ENCODE data around the gene STIMATE. TPM values are rescaled to one million over a fixed set of nuclear protein-coding genes. Genes with fewer than 3 reads are reported as not detected.

Gene STIMATE
- total RNA-seq, 3 donors from 2014 or later (not counting 1 experiment from before 2014, with no cell fraction given) = 24.6 to 35.0 (median 33.1) TPM

DNA sequence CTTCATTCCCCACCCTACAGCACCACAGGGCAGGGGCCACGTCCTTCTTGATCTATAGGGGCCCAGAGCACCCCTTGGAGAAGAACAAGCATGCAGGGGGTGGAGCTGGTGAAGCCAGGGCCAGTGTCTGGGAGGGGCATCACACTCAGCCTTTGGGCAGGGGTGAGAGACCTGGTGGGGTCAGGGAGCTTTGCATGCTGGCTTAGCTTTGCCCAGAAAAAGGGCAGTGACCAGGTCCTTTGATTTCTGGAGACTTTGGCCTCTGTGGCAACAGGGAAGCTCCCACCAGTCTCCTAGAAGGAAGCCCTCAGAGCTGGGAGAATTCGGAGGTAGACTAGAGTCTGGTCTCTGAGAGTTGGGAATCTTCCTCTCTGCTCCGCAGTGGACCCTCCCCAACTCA lies 67.9 kb downstream of the STIMATE start:
- Mint-ChIP-seq H3K4me1 (peaks cover 0 to 6% of the 10 kb centered on the region in 2 donors), H3K27me3 (ENCODE audit: low read depth in 2 of 2) (no peaks in the 10 kb centered on the region), H3K4me3 (no peak overlapping the region), H3K36me3 (no peaks in the 10 kb centered on the region), H3K9me3 (no peaks in the 10 kb centered on the region), H3K27ac (no peak overlapping the region)
- H3K27me3 ChIP-seq (ENCODE audit: control insufficient read depth, insufficient read depth, low read length) = no peaks in the 10 kb centered on the region
- TF ChIP-seq, protein P1, sequence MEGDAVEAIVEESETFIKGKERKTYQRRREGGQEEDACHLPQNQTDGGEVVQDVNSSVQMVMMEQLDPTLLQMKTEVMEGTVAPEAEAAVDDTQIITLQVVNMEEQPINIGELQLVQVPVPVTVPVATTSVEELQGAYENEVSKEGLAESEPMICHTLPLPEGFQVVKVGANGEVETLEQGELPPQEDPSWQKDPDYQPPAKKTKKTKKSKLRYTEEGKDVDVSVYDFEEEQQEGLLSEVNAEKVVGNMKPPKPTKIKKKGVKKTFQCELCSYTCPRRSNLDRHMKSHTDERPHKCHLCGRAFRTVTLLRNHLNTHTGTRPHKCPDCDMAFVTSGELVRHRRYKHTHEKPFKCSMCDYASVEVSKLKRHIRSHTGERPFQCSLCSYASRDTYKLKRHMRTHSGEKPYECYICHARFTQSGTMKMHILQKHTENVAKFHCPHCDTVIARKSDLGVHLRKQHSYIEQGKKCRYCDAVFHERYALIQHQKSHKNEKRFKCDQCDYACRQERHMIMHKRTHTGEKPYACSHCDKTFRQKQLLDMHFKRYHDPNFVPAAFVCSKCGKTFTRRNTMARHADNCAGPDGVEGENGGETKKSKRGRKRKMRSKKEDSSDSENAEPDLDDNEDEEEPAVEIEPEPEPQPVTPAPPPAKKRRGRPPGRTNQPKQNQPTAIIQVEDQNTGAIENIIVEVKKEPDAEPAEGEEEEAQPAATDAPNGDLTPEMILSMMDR (IDR thresholded peaks at IDR 0.05) = no peak
- H3K4me1 ChIP-seq (ENCODE audit: control insufficient read depth, insufficient read depth, low read length) = no peaks in the 10 kb centered on the region
- H3K9me3 ChIP-seq (ENCODE audit: control insufficient read depth, insufficient read depth, low read length) = no peaks in the 10 kb centered on the region
- WGBS (ENCODE audit: insufficient coverage) = 70% methylated on average over 2 of the region's 3 CpGs
- no peak for DNase-seq
- intact Hi-C loops (cut with micrococcal nuclease) = no loop called here
- no peak overlapping the region for H3K4me3 ChIP-seq (ENCODE audit: low read length)
- no peak for ATAC-seq
- H3K27ac ChIP-seq (ENCODE audit: low read length) = no peak overlapping the region
- no peaks in the 10 kb centered on the region for H3K36me3 ChIP-seq (ENCODE audit: control insufficient read depth, insufficient read depth, low read length)

DNA sequence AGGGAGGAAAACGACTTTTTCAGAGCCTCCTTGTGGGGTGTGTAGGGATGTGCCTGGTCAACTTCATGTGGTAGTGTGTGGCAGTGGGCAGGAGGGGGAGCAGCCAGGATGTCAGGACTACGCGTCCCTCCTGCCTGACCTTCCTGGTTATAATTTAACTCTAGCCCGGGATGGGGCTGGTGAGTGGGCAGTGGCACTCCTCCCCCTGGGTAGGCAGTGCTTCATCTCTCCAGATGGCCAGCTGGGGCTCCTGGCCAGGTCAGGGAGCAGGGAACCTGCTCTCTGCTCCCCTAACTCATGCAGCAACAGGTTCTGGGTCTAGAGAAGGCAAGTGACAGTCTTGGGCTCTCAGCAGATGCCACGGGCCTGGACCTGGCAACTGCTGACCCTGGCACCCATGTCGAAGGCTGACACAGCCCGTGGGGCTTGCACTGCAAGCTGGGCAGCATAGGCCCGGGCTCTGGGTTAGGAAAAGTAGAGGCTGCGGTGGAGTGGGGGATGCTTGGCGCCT lies 69.4 kb downstream of the STIMATE start:
- no peaks in the 10 kb centered on the region for H3K9me3 Mint-ChIP-seq
- H3K27ac ChIP-seq (ENCODE audit: low read length) = no peak overlapping the region
- peaks cover 0 to 6% of the 10 kb centered on the region in 2 donors for H3K4me1 Mint-ChIP-seq
- no peaks in the 10 kb centered on the region for H3K4me1 ChIP-seq (ENCODE audit: control insufficient read depth, insufficient read depth, low read length)
- H3K36me3 Mint-ChIP-seq = no peaks in the 10 kb centered on the region
- H3K9me3 ChIP-seq (ENCODE audit: control insufficient read depth, insufficient read depth, low read length) = no peaks in the 10 kb centered on the region
- no peak for ATAC-seq
- H3K27me3 Mint-ChIP-seq (ENCODE audit: low read depth in 2 of 2) = no peaks in the 10 kb centered on the region
- TF ChIP-seq, protein P1 (IDR thresholded peaks at IDR 0.05) = no peak
- WGBS (ENCODE audit: insufficient coverage) = 83% methylated on average over 10 of the region's 10 CpGs
- no peaks in the 10 kb centered on the region for H3K27me3 ChIP-seq (ENCODE audit: control insufficient read depth, insufficient read depth, low read length)
- intact Hi-C loops (cut with micrococcal nuclease) = no loop called here
- no peak overlapping the region for H3K4me3 ChIP-seq (ENCODE audit: low read length)
- H3K4me3 Mint-ChIP-seq = no peak overlapping the region
- H3K36me3 ChIP-seq (ENCODE audit: control insufficient read depth, insufficient read depth, low read length) = peaks cover 7% of the 10 kb centered on the region
- no peak for DNase-seq
- H3K27ac Mint-ChIP-seq = no peak overlapping the region

DNA sequence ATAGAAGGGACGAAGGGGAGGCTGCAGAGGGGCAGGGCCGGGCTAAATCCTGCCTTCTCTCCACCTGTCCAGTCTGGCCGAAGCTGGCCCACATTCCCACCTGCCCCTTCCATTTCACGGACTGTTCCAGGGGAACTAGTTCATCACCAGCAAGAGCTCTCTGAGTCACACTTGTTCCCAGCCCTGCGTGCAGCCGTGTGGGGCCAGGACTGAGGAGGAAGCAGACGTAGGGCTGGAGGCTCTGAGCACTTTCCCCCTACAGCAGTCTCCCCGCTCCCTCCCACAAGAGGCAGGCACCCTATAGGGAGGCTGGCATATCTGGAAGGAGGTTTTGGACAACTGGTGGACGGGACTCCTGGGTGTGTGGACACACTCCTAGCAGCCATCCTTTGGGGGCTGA lies 69.9 kb downstream of the STIMATE start:
- H3K27ac ChIP-seq (ENCODE audit: low read length) = no peak overlapping the region
- DNase-seq (no peak), ATAC-seq (no peak)
- no peaks in the 10 kb centered on the region for H3K27me3 Mint-ChIP-seq (ENCODE audit: low read depth in 2 of 2)
- H3K4me3 Mint-ChIP-seq = no peak overlapping the region
- no peaks in the 10 kb centered on the region for H3K27me3 ChIP-seq (ENCODE audit: control insufficient read depth, insufficient read depth, low read length)
- peaks cover 0 to 6% of the 10 kb centered on the region in 2 donors for H3K4me1 Mint-ChIP-seq
- no peaks in the 10 kb centered on the region for H3K36me3 Mint-ChIP-seq
- no peaks in the 10 kb centered on the region for H3K9me3 ChIP-seq (ENCODE audit: control insufficient read depth, insufficient read depth, low read length)
- TF ChIP-seq, protein P1 (IDR thresholded peaks at IDR 0.05) = no peak
- intact Hi-C loops (cut with micrococcal nuclease) = no loop called here
- peaks cover 7% of the 10 kb centered on the region for H3K36me3 ChIP-seq (ENCODE audit: control insufficient read depth, insufficient read depth, low read length)
- H3K9me3 Mint-ChIP-seq = no peaks in the 10 kb centered on the region
- WGBS (ENCODE audit: insufficient coverage) = 86% methylated on average over 9 of the region's 9 CpGs
- no peak overlapping the region for H3K4me3 ChIP-seq (ENCODE audit: low read length)
- no peak overlapping the region for H3K27ac Mint-ChIP-seq
- H3K4me1 ChIP-seq (ENCODE audit: control insufficient read depth, insufficient read depth, low read length) = no peaks in the 10 kb centered on the region

DNA sequence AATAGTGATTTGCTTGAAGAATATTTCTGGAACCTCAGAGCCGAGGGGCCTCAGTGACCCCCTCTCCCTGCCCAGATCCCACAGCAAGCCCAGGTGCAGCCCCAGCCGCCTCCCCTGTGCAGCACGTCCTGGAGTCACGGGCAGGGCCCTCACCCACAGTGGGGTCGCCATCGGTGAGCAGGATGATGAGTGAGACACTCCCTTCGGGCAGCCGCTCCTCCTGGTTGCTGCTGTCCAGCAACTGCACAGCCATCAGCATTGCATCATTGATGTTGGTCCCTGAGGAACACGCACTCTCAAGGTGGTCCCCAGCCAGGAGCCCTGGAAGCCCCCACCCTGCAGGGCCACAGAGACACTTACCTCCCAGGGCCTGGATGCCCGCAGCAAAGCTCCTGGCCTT lies 73.3 kb downstream of the STIMATE start:
- Histone ChIP-seq H3K36me3 (ENCODE audit: control insufficient read depth, insufficient read depth, low read length) (peaks cover 7% of the 10 kb centered on the region), H3K27ac (ENCODE audit: low read length) (no peak overlapping the region), H3K4me3 (ENCODE audit: low read length) (no peak overlapping the region), H3K9me3 (ENCODE audit: control insufficient read depth, insufficient read depth, low read length) (no peaks in the 10 kb centered on the region), H3K27me3 (ENCODE audit: control insufficient read depth, insufficient read depth, low read length) (no peaks in the 10 kb centered on the region), H3K4me1 (ENCODE audit: control insufficient read depth, insufficient read depth, low read length) (no peaks in the 10 kb centered on the region)
- DNase-seq = no peak
- 93% methylated on average over 10 of the region's 10 CpGs for WGBS (ENCODE audit: insufficient coverage)
- TF ChIP-seq, protein P1 (IDR thresholded peaks at IDR 0.05) = no peak
- no peaks in the 10 kb centered on the region for H3K4me1 Mint-ChIP-seq
- intact Hi-C loops (cut with micrococcal nuclease) = no loop called here
- no peak for ATAC-seq
- H3K9me3 Mint-ChIP-seq = no peaks in the 10 kb centered on the region
- H3K4me3 Mint-ChIP-seq = no peak overlapping the region
- no peak overlapping the region for H3K27ac Mint-ChIP-seq
- H3K27me3 Mint-ChIP-seq (ENCODE audit: low read depth in 2 of 2) = no peaks in the 10 kb centered on the region
- H3K36me3 Mint-ChIP-seq = no peaks in the 10 kb centered on the region

Measured in natural killer cell (primary cell).